GM19438 (cell line): ENCODE results near the gene COL23A1.

ENCODE experiments used
- ATAC-seq: cut with Tn5 transposase; IDR thresholded peaks from one replicate; pipeline ENCODE4 v1.9.1; 2021; ENCODE audit warnings: low read depth; ENCODE audit not compliant: unreplicated experiment

COL23A1 gene

DNA sequence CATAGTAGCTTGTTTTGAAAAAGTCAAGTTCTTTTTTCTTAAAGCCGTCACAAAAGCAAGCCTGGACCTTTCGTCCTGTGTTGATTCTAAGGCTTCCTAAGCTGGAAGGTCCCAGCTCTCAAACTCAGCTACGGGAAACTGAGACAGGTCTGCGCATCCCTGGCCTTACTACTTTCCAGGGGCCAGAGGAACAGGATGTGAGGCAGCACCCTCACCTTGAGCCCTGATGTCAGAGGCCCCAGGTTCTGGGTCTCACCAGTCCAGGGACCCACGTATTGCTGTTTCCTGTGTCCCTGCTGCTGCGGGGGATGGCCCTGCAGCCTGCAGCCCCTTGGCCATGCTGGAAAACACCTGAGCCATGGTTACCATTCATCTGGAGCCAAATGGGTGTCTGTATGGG, 123.9 kb downstream of the COL23A1 start:
- no peak for ATAC-seq

DNA sequence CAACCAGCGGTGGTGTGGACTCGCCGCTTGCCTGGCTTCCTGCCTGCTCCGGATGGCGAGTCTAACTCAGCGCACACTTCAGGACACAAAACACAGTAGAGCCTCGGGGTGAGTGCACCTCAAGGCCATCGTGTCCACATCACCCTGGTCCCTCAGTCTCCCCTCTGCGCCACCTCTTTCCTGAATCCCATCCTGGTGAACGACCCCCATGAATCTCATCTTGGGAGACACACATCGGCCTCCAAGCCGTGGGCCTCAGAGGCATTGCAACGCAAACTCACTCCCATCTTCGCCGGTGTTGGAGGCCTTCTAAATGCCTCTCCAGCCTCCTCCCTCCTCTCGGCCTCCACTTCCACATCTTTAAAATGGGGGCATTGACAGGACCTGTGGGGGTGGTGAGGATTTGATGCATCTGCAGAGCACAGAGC, 124.3 kb downstream of the COL23A1 start:
- no peak for ATAC-seq

- ATAC-seq = no peak
Measured at GRCh38 chr5:178465228-178465860, 124.8 kb downstream of the COL23A1 start.

GRCh38 chr5:178464431-178465048, 125.7 kb downstream of the COL23A1 start:
- no peak for ATAC-seq

- no peak for ATAC-seq
Measured at GRCh38 chr5:178463321-178464155, 126.7 kb downstream of the COL23A1 start.

GRCh38 chr5:178462816-178463215, 127.4 kb downstream of the COL23A1 start:
- no peak for ATAC-seq

- ATAC-seq = no peak
Measured at GRCh38 chr5:178462076-178462475, 128.1 kb downstream of the COL23A1 start.

DNA sequence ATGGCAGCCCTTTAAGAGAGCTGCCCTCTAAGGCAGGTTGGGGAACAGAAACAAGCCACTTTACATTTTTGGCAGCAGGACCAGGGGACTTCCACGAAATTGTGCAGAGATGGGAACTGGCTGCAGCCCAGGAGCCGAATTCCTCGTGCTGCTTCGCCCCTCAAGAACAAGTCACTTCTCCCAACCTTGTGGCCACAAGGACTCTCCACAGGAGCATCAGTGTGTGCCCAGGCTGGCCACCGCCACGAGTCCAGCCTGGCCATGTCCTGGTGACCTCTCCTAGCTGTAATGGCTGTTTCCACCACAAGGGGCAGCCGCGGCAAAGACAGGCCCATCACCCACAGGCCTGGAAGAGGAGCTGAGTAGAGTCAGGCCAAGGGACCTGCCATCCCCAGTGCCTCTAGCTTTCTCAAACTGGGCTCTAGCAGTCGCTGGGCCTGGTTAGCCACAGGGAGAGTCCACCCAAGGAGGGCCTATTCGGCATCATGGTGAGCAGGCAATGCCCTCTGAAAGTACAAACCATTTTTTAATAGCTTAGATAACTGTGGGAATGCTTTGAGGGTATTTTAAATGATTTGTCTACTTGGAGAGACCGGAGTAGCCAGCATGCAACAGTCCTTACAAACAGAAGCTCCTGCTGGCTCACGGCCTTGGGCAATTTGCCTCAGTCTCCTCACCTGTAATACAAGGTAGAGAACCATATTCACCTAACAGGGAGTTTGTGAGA, 129.0 kb downstream of the COL23A1 start:
- no peak for ATAC-seq

DNA sequence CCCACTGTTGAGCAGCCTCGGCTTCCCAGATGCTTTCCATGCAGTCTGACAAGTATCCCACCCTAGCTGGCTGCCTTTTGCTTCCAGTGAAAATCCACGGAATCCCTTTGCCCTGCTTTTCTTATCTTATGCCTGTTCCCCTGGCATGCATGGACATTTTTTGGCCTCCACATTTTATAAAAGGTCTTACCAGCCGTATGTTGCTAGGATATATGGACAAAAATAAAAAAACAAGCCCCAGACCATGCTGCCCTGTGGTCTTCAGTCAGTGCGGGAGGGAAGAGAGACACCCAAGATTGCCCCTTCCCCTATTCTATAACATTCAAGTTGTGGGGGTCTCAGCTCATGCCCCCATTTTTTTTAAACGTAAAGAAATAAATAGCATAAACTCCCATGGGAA, 129.6 kb downstream of the COL23A1 start:
- ATAC-seq = no peak

- ATAC-seq = no peak
Measured at GRCh38 chr5:178460174-178460573, 130.0 kb downstream of the COL23A1 start.

- no peak for ATAC-seq
Measured at GRCh38 chr5:178458140-178458539, 132.1 kb downstream of the COL23A1 start.

GRCh38 chr5:178457471-178457870, 132.7 kb downstream of the COL23A1 start:
- no peak for ATAC-seq

- ATAC-seq = no peak
Measured at GRCh38 chr5:178455480-178455835, 134.7 kb downstream of the COL23A1 start.

DNA sequence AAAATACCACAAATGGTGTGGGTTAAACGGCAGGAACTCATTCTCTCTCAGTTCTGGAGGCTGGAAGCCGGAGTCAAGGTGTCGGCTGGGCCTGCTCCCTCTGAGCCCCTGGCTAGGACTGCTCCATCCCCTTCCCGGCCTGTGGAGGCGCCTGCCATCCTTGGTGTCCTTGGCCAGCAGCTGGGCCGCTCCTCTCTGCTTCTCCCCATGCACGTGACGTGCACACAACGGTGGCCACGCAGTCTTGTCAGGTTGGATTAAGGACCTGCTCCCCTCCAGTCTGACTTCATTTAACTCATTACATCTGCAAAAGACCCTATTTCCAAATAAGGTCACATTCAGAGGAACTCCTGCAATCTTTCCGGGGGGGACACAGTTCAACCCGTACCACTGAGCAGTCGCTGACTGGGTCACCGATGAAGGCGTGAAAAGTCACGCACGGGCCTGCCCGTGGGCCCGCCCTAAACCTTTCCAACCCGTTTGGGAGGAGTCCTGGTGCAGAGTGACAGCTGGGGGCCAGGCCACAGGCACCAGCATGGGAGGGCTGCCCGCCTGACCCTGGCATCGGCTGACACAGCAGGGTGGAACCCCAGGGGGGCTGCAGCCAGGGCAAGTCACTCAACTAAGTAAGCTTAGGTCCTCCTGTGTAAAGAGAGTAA, 135.2 kb downstream of the COL23A1 start:
- ATAC-seq = no peak

DNA sequence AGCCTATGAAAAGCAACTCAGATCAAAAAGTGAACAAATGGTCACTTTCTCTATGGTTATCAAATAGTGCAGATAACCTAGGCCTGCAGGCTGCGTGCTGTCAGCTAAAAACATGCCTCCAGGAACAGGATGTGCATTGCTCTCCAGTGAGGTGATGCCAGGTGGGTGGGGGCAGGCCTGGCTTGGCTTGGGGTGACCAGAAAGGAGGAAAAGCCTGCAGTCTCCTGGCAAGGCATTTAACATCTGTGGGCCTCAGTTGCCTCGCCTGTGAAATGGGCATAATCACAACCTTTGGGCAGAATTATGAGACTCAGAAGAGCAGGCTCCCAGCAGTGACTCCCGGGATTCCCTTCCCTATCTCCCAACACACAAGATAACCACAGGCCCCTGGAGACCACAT, 135.9 kb downstream of the COL23A1 start:
- ATAC-seq = no peak

DNA sequence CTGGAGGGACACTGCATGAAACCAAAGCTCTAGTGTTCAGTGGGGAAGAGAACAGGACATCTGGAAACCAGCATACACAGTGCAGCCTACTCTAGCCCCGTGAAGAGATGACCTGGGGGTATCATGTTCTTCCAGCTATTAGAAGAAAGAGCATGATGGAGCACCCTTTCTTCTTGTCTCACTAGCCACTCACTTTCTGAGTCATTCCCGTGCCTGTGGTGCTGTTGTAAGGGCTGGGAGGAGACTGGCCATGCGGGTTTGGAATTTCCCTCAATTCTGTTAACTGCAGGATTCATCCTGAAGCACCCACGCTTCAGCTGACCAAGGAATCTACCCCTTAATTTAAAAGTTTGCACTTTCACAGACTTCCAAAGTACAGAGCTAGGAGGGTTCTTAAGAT, 137.0 kb downstream of the COL23A1 start:
- ATAC-seq = no peak

GRCh38 chr5:178450121-178451028, 139.8 kb downstream of the COL23A1 start:
- ATAC-seq = no peak

GRCh38 chr5:178449163-178450070, 140.8 kb downstream of the COL23A1 start:
- ATAC-seq = no peak

GRCh38 chr5:178445534-178445933, 144.7 kb downstream of the COL23A1 start:
- ATAC-seq = no peak
